GM12891 (cell line): ENCODE measurements around the gene WDR48. TPM values are rescaled to one million over a fixed set of nuclear protein-coding genes. Genes with fewer than 3 reads are reported as not detected.

Experiments
- DNase-seq: peaks from one replicate; pipeline ENCODE4 v3.0.0; 2011; ENCODE audit warnings: low spot score; ENCODE audit not compliant: insufficient read length
- FAIRE-seq: peaks from 2 replicates; lab custom pipeline; 2011; peaks lifted over from hg19 to GRCh38; lab: Jason Lieb, UNC
- PAX5 ChIP-seq: IDR thresholded peaks from 2 replicates; pipeline ENCODE4 v1.6.1; 2011; ENCODE audit warnings: low read length, moderate library complexity, mild to moderate bottlenecking; ENCODE audit not compliant: insufficient read depth, severe bottlenecking
- POLR2A ChIP-seq: IDR thresholded peaks from 2 replicates; pipeline ENCODE4 v1.6.1; 2011; ENCODE audit warnings: low read depth, low read length, control low read depth
- POLR2AphosphoS5 ChIP-seq: IDR thresholded peaks from 2 replicates; pipeline ENCODE4 v1.6.1; 2011; ENCODE audit warnings: low read depth, low read length, control low read depth
- POU2F2 ChIP-seq: IDR thresholded peaks from 2 replicates; pipeline ENCODE4 v1.6.1; 2011; ENCODE audit warnings: low read depth, mild to moderate bottlenecking, control low read depth, low read length, moderate library complexity
- SPI1 ChIP-seq: IDR thresholded peaks from 2 replicates; pipeline ENCODE4 v1.6.1; 2011; ENCODE audit warnings: low read depth, low read length, control low read depth
- TAF1 ChIP-seq: IDR thresholded peaks from 2 replicates; pipeline ENCODE4 v1.6.1; 2011; ENCODE audit warnings: low read depth, low read length, control low read depth
- polyA plus RNA-seq: library from polyadenylated mRNA; unstranded; fragments of >200 nt; gene quantifications from one replicate; pipeline ENCODE4 v1.2.1, GENCODE V29; 2012; ENCODE audit warnings: low read depth, missing spikeins, inconsistent platforms; ENCODE audit not compliant: missing spikeins

Gene WDR48
- 16.7 TPM for polyA plus RNA-seq

DNA sequence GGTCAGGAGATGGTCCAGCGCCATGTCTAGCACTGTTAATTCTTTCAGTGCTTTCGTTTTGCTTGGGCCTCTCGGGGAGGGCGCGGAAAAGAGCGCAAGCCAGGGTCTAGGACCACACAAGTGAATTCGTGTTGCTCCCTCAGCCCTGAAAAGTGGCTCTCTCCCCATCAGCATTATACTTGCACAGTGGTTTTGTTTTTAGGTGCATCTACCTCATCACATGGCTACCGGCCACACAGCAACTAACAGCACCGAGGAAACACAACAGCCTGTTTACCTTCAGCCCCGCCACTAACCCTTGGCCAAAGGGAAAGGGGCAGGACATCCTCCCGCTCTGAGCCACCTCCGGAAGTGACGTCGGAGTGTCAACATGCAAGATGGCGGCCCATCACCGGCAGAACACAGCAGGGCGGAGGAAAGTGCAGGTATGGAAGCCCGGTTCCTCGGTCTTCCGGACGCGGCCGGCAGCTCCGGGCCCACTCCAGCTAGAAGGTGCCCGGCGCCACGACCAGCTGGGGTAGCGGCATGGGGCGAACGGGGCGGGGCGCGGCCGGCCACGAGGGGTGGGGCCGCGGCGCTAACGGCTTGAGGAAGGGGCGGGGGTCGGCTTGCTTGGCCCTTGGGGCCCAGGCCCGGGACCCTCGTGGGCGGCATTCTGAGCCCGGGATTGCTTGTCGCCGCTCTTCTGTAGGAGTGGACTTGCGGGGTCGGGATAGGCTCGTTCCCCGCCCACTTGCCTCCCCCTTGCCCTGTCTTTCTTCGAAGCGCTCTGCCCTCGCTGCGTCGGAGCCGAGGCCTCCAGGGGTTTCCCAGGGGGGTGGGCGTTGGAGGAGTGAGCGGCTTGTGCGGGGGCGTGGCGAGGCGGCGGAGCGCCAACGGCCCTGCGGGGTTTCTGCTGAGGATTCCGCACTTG is at the start of gene WDR48, which contains the start of gene SCN11A:
Gene WDR48, plus strand, starts transcription at position 368 of the 913 bp plus-strand sequence. Its CDS starts 10 bp downstream, at position 378.
Gene SCN11A, minus strand, starts transcription at position 296 of the 913 bp plus-strand sequence. CDS start 101,582 bp downstream, outside the sequence.
- FAIRE-seq = peak; percentile 100
- DNase-seq = peak; percentile 89
- TF ChIP-seq POLR2A (peak; percentile 96), POLR2AphosphoS5 (peak; percentile 98), SPI1 (0 out of 2 replicates have a peak, but pooled peaks have one; percentile 9), PAX5 (no peak), TAF1 (peak; percentile 94), POU2F2 (peak; percentile 91)

DNA sequence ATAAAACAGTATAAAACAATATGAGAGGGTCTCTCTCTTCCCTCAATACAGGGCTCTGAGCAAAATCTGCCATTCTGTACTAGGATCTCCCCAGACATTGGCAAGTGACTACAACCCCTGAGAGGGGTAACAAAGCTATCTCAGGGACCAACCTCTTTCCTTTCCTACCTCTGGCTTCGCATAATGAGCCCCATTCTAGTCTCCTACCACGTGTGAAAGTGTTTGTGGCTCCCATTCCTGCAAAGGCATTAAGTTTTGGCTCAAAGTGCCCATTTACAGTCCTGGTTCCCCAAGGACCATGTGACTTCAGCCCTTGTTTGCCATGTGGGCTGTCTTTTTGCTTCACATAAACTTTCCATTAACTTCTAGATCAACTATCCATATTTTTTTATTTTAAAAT is 46.5 kb upstream of the WDR48 start:
- DNase-seq (no peak), FAIRE-seq (no peak)
- TF ChIP-seq POU2F2 (no peak), POLR2A (no peak), TAF1 (no peak)

DNA sequence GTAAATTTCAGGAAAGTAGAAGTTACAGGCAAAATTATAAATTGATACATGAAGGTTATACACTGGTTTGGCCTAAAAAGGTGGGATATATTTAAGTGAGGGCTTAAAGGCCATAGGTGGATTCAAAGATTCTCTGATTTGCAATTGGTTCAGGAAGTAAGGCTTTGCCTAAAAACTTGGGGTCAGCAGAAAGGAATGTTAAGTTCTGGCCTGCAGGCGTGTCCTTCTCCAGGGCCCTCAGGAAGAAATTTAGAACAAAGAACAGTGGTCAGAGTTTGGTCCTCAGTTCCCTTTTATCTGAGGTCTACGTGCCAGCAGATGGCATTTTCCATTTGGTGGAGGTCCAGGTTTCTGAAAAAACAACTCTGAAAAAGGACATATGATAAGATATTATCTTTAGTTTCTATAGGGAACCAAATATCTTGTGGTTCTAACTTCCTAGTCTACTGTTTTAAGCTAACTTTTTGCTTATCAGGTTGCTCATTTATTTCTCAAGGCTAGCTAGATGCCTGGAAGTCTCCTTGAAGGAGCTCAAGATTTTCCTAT is 40.6 kb upstream of the WDR48 start:
- DNase-seq (no peak), FAIRE-seq (no peak)
- TF ChIP-seq POLR2AphosphoS5 = no peak
- TF ChIP-seq POLR2A = no peak
- TF ChIP-seq SPI1 = no peak
- no peak for TF ChIP-seq PAX5
- TF ChIP-seq TAF1 = no peak
- TF ChIP-seq POU2F2 = no peak

DNA sequence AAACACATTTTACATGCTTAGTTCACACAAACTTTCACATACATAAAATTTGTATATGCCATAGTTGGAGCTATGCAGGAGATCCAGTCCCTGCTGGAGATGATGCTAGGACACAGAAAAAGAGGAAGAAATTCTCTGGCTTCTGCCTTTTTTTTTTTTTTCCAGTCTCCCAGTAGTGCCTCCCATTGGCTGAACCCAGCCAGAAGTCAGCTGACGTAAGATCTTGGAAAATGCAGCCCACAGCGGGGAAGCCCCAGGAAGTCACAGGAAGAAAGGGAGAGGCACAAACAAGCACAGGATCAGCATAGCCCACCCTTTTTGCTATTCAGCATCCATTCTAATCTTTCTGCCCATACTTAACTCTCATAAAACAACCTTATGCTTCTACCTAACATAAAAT is 38.5 kb upstream of the WDR48 start:
- no peak for TF ChIP-seq POLR2A
- no peak for TF ChIP-seq SPI1
- no peak for TF ChIP-seq PAX5
- FAIRE-seq (no peak), DNase-seq (no peak)

DNA sequence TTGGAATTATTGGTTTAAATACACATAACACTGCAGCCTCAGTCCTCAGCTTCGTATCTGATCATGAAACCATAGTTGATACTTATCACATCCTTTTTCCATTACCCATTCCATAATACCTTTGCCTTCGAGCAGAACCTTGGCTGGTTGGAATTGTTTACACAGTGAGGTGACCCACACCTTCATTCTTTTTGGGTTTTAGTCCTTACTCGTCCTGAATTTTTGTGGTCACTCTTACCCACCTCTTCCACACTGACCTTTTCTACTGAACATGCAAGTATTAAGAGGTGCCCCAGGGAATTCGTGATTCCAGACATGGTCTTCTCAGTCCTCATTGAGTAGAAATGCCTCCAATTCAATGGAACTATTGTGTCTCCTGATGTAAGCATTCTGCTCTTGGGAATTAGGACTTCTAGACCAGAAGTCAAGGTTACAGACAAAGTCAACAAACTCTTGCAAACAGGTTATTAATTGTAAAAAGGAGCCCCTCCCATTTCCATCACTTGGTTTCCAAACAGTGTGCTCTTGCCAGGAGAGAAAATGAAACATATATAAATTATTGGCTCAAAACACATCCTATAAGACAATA is 37.8 kb upstream of the WDR48 start:
- no peak for TF ChIP-seq POLR2A
- TF ChIP-seq PAX5 = no peak
- TF ChIP-seq POLR2AphosphoS5 = no peak
- TF ChIP-seq POU2F2 = no peak
- no peak for TF ChIP-seq SPI1
- TF ChIP-seq TAF1 = no peak
- no peak for FAIRE-seq
- DNase-seq = no peak

DNA sequence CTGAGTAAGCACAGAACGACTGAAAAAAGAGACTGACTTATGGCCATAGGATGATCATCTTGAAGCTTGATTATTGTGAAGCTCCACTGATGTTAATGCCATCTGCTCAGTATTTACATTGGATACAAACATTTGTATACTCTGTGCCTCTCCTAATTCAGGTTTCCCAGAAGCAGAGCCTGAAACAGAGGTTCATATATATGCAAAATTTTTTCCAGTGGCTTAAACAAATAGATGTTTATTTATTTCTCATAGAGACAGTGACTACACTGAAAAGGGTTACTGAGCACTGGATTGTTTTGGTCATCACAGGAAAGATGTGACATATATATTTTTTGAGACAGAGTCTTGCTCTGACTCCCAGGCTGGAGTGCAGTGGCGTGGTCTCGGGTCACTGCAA is 36.4 kb upstream of the WDR48 start:
- TF ChIP-seq POLR2AphosphoS5 (no peak), PAX5 (no peak), SPI1 (no peak), POLR2A (no peak)
- FAIRE-seq = no peak
- no peak for DNase-seq

DNA sequence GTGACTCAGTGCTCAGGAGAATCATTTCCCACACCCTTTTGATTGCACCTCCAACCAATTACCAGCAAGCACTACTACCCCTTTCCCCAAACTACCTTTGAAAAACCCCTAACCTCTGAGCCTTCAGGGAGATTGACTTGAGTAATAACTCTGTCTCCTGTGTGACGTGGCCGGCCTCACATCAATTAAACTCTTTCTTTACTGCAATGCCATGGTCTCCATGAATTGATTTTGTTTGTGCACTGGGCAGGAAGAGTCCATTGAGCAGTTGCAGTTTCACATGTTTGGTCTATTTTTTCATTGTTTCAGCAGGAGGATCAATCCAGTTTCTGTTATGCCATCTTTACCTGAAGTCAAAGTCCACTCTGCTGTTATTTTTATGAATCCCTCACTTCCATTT is 32.5 kb upstream of the WDR48 start:
- TF ChIP-seq TAF1 (no peak), POLR2AphosphoS5 (no peak), PAX5 (no peak), SPI1 (no peak), POLR2A (no peak), POU2F2 (no peak)
- DNase-seq (no peak), FAIRE-seq (no peak)

DNA sequence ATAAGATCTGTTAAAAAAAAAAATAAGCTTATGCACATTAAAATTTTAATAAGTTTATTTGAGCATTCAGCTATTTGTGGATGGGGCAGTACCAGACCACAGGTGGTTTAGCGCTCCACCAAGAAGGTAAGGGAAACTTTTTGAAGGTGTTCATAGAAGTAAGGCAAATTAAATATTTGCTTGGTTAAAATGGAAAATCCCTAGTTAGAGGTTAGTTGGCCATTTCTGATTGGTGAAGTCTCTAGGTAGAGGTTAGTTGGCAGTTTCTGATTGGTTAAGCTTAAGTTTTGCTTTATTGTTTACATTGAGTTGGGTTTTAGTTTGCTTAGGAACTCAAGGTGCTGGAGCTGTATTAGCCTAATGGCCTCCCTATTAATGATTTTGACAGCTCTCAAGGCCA is 30.8 kb upstream of the WDR48 start:
- TF ChIP-seq POLR2AphosphoS5 (no peak), SPI1 (no peak), TAF1 (no peak), POU2F2 (no peak), PAX5 (no peak), POLR2A (no peak)
- FAIRE-seq (no peak), DNase-seq (no peak)

DNA sequence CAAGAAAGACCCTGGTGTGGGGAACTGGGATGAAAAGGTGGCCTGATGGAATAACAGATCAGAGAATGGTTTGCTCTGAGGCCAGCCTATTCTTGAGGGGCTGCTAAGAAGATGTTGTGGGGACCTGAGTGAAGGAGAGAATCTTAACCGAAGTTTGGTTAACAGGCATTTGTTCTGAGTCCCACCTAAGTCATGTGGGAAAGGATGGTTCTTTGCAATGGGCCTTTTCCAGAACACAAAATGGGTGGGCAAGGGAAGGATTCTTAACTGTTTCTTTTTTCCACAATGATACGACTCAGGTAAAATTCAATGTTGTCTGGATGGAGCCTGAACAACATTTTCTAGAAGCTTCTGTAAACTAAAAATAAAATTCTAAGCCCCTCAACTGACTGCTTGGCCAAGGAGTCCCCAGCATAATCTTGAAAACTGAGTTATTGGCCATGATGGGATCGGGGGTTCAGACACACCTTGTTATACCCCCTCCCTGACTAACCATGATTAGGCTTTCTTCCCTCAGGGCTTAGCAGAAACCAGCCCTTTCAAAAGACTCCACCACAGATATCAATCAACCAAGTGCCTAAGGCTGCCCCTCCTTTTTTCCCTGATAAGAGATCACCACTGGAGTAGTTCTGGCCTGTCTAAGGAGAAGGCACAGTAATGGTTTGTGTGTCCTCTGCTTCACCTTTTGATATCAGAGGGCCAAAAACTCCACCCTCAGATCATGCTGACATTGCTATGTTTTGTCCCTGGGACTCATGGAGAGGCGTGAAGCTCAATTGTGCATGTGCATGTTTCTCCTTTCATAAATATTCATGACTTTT is 30.1 kb upstream of the WDR48 start:
- FAIRE-seq (no peak), DNase-seq (no peak)
- TF ChIP-seq POLR2A (no peak), TAF1 (no peak), POLR2AphosphoS5 (no peak), PAX5 (no peak), POU2F2 (no peak), SPI1 (no peak)
